Dendritic cell treated with granulocyte-macrophage colony-stimulating factor and Interleukin-4, amounts not matched to agents 40 ng/mL and 50 ng/mL, for 4 days (primary cell): ENCODE measurements around the gene BMF.

Experiments
- H3K27ac Mint-ChIP-seq: one replicate; pipeline ENCODE4 v1.8.0; 2022; ENCODE audit warnings: mild to moderate bottlenecking, mixed read lengths
- H3K27me3 Mint-ChIP-seq: one replicate; pipeline ENCODE4 v1.8.0; 2022; ENCODE audit warnings: mild to moderate bottlenecking, mixed read lengths
- H3K36me3 Mint-ChIP-seq: one replicate; pipeline ENCODE4 v1.8.0; 2022; ENCODE audit warnings: low read depth, mixed read lengths
- H3K4me1 Mint-ChIP-seq: one replicate; pipeline ENCODE4 v1.8.0; 2022; ENCODE audit warnings: low read depth, mixed read lengths
- H3K4me3 Mint-ChIP-seq: one replicate; pipeline ENCODE4 v1.8.0; 2022; ENCODE audit warnings: mild to moderate bottlenecking, moderate library complexity, mixed read lengths
- H3K9me3 Mint-ChIP-seq: one replicate; pipeline ENCODE4 v1.8.0; 2022; ENCODE audit warnings: mixed read lengths
- intact Hi-C: fragments of 100-400 bp; cut with micrococcal nuclease; formaldehyde crosslinking; loops from one replicate; pipeline ENCODE4 v1.15.0; 2022

Gene BMF

GRCh38 chr15:40092979-40093869, 15.5 kb downstream of the BMF start:
- H3K4me1 Mint-ChIP-seq: peaks cover 78% of the 10 kb centered on the region
- intact Hi-C loops: no loop called here
- no peaks in the 10 kb centered on the region for H3K9me3 Mint-ChIP-seq
- H3K27ac Mint-ChIP-seq: peak overlapping the region; percentile 38
- no peaks in the 10 kb centered on the region for H3K27me3 Mint-ChIP-seq
- H3K4me3 Mint-ChIP-seq: no peak overlapping the region
- peaks cover 69% of the 10 kb centered on the region for H3K36me3 Mint-ChIP-seq

GRCh38 chr15:40092256-40092978, 16.3 kb downstream of the BMF start:
- H3K4me3 Mint-ChIP-seq: no peak overlapping the region
- peaks cover 69% of the 10 kb centered on the region for H3K36me3 Mint-ChIP-seq
- H3K9me3 Mint-ChIP-seq: no peaks in the 10 kb centered on the region
- H3K27ac Mint-ChIP-seq: peak overlapping the region; percentile 37
- intact Hi-C loops: no loop called here
- no peaks in the 10 kb centered on the region for H3K27me3 Mint-ChIP-seq
- peaks cover 71% of the 10 kb centered on the region for H3K4me1 Mint-ChIP-seq

- intact Hi-C loops: no loop called here
- Mint-ChIP-seq H3K4me1 (peaks cover 66% of the 10 kb centered on the region), H3K36me3 (peaks cover 66% of the 10 kb centered on the region), H3K27ac (no peak overlapping the region), H3K9me3 (no peaks in the 10 kb centered on the region), H3K4me3 (no peak overlapping the region), H3K27me3 (no peaks in the 10 kb centered on the region)
Measured at GRCh38 chr15:40091861-40092255, 16.8 kb downstream of the BMF start.

- Mint-ChIP-seq H3K27ac (no peak overlapping the region), H3K36me3 (peaks cover 57% of the 10 kb centered on the region), H3K4me3 (no peak overlapping the region), H3K4me1 (peaks cover 57% of the 10 kb centered on the region), H3K27me3 (no peaks in the 10 kb centered on the region), H3K9me3 (no peaks in the 10 kb centered on the region)
- intact Hi-C loops: no loop called here
Measured at GRCh38 chr15:40090774-40091455, 17.8 kb downstream of the BMF start.

- intact Hi-C loops: no loop called here
- peak overlapping the region; percentile 30 for H3K27ac Mint-ChIP-seq
- no peak overlapping the region for H3K4me3 Mint-ChIP-seq
Measured at GRCh38 chr15:40088929-40089755, 19.5 kb downstream of the BMF start.

GRCh38 chr15:40087991-40088928, 20.4 kb downstream of the BMF start:
- H3K9me3 Mint-ChIP-seq: no peaks in the 10 kb centered on the region
- H3K4me3 Mint-ChIP-seq: no peak overlapping the region
- peaks cover 43% of the 10 kb centered on the region for H3K4me1 Mint-ChIP-seq
- H3K36me3 Mint-ChIP-seq: peaks cover 38% of the 10 kb centered on the region
- intact Hi-C loops: no loop called here
- peaks cover 3% of the 10 kb centered on the region for H3K27me3 Mint-ChIP-seq
- H3K27ac Mint-ChIP-seq: peak overlapping the region; percentile 30

More at GRCh38 chr15:40088929-40089755, 19.5 kb downstream of the BMF start:
- H3K27me3 Mint-ChIP-seq: no peaks in the 10 kb centered on the region
- peaks cover 44% of the 10 kb centered on the region for H3K4me1 Mint-ChIP-seq
- H3K36me3 Mint-ChIP-seq: peaks cover 41% of the 10 kb centered on the region
- no peaks in the 10 kb centered on the region for H3K9me3 Mint-ChIP-seq

GRCh38 chr15:40087068-40087810, 21.4 kb downstream of the BMF start:
- H3K4me1 Mint-ChIP-seq: peaks cover 43% of the 10 kb centered on the region
- intact Hi-C loops: no loop called here
- H3K27me3 Mint-ChIP-seq: peaks cover 3% of the 10 kb centered on the region
- H3K27ac Mint-ChIP-seq: no peak overlapping the region
- H3K4me3 Mint-ChIP-seq: no peak overlapping the region
- H3K36me3 Mint-ChIP-seq: peaks cover 32% of the 10 kb centered on the region
- H3K9me3 Mint-ChIP-seq: no peaks in the 10 kb centered on the region

- peaks cover 12% of the 10 kb centered on the region for H3K36me3 Mint-ChIP-seq
- peak overlapping the region; percentile 27 for H3K27ac Mint-ChIP-seq
- no peak overlapping the region for H3K4me3 Mint-ChIP-seq
- peaks cover 3% of the 10 kb centered on the region for H3K27me3 Mint-ChIP-seq
- peaks cover 53% of the 10 kb centered on the region for H3K4me1 Mint-ChIP-seq
- no peaks in the 10 kb centered on the region for H3K9me3 Mint-ChIP-seq
- intact Hi-C loops: no loop called here
Measured at GRCh38 chr15:40085266-40085665, 23.4 kb downstream of the BMF start.

GRCh38 chr15:40084650-40085049, 24.0 kb downstream of the BMF start:
- Mint-ChIP-seq H3K36me3 (peaks cover 6% of the 10 kb centered on the region), H3K4me1 (peaks cover 52% of the 10 kb centered on the region), H3K4me3 (no peak overlapping the region), H3K27me3 (peaks cover 3% of the 10 kb centered on the region), H3K9me3 (no peaks in the 10 kb centered on the region), H3K27ac (peak overlapping the region; percentile 27)
- intact Hi-C loops: no loop called here

GRCh38 chr15:40082195-40082883, 26.3 kb downstream of the BMF start:
- peak overlapping the region; percentile 92 for H3K27ac Mint-ChIP-seq
- H3K36me3 Mint-ChIP-seq: no peaks in the 10 kb centered on the region
- no peaks in the 10 kb centered on the region for H3K9me3 Mint-ChIP-seq
- intact Hi-C loops: no loop called here
- peak overlapping the region; percentile 74 for H3K4me3 Mint-ChIP-seq
- H3K27me3 Mint-ChIP-seq: peaks cover 3% of the 10 kb centered on the region
- peaks cover 37% of the 10 kb centered on the region for H3K4me1 Mint-ChIP-seq

- Mint-ChIP-seq H3K27ac (peak overlapping the region; percentile 92), H3K36me3 (no peaks in the 10 kb centered on the region), H3K27me3 (peaks cover 3% of the 10 kb centered on the region), H3K4me1 (peaks cover 37% of the 10 kb centered on the region), H3K4me3 (peak overlapping the region; percentile 74), H3K9me3 (no peaks in the 10 kb centered on the region)
- intact Hi-C loops: no loop called here
Measured at GRCh38 chr15:40081691-40082194, 26.9 kb downstream of the BMF start.
